H1 (cell line): ENCODE measurements around the gene ADAM30. TPM values are rescaled to one million over a fixed set of nuclear protein-coding genes. Genes with fewer than 3 reads are reported as not detected.

ENCODE experiments used
- ATF3 ChIP-seq: IDR thresholded peaks from 2 replicates; pipeline ENCODE4 v1.6.1; 2011; ENCODE audit warnings: low read depth, mild to moderate bottlenecking, low read length; ENCODE audit not compliant: insufficient read depth
- KDM1A ChIP-seq: fragments of 200-600, 300-600 bp; sonication (generic); IDR thresholded peaks from 2 replicates; pipeline ENCODE4 v1.7.1; 2016; ENCODE audit warnings: mild to moderate bottlenecking, low read length, borderline replicate concordance
- POLR2A ChIP-seq, 2 experiments: IDR thresholded peaks; 1 replicate in 1 of 2; 2 replicates in 1 of 2; pipeline ENCODE4 v1.6.1; 2011; ENCODE audit warnings: low read depth in 2 of 2, low read length in 2 of 2, mild to moderate bottlenecking in 2 of 2; ENCODE audit errors: control extremely low read depth in 1 of 2
- TAF7 ChIP-seq: optimal IDR thresholded peaks from 2 replicates; pipeline ENCODE3; 2011; ENCODE audit warnings: low read depth, mild to moderate bottlenecking, inconsistent platforms, low read length, moderate library complexity, borderline replicate concordance
- TCF12 ChIP-seq: IDR thresholded peaks from 2 replicates; pipeline ENCODE4 v1.6.1; 2011; ENCODE audit warnings: low read depth, mild to moderate bottlenecking, low read length
- YY1 ChIP-seq: IDR thresholded peaks from 2 replicates; pipeline ENCODE4 v1.6.1; 2011; ENCODE audit warnings: low read depth, mild to moderate bottlenecking, low read length
- polyA plus RNA-seq, 7 experiments: library from polyadenylated mRNA; depleted of rRNA in 3 of 7; stranded (reverse) in 5 of 7; unstranded in 2 of 7; fragments of >200 nt in 5 of 7; fragments of 200-250 nt in 2 of 7; gene quantifications; 1 replicate in 5 of 7; 2 replicates in 1 of 7; 4 replicates in 1 of 7; pipeline versions ENCODE4 v1.2.1 to v1.2.3, GENCODE V29; 2011 to 2013; ENCODE audit warnings: missing spikeins in 2 of 7, mixed read lengths in 2 of 7
- total RNA-seq: library from RNA; stranded (reverse); fragmentation: NEBNext Ultra II Directional; extraction: Animal tissue kit (Norgen Biotek cat#: 25700); gene quantifications from 2 replicates; pipeline ENCODE4 v1.2.1, GENCODE V29; 2021
- TF ChIP-seq, protein P1 (sequence below): fragments of 300-600 bp; sonication (generic); IDR thresholded peaks from 2 replicates; pipeline ENCODE4 v1.7.1; 2012; ENCODE audit warnings: low read length, moderate library complexity, mild to moderate bottlenecking, inconsistent platforms; ENCODE audit not compliant: insufficient replicate concordance

The ADAM30 gene
- total and polyA plus RNA-seq, 2 of the 8 experiments (the other 6 are each of a cell fraction or from before 2014, with no cell fraction given), result not detected

DNA sequence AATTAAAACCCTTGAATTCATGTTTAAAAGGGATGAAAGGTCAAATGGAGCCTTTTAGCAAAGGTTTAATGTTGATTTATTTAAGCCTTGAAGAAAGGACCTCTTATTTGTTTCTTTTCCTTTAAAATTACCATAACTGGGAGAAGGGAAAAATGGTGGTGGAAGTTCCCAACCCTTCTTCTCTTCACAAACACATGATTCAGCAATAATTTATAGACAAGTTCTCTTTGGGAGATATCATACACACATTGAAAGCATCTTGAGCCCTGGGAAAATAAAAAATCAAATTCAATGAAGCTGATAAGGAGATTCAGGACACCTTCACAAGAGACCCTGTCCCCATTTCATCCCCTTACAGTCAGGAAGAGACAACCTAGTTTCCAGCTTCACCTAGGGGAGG is 8.9 kb downstream of the ADAM30 start (continued):
- TF ChIP-seq, protein P1, sequence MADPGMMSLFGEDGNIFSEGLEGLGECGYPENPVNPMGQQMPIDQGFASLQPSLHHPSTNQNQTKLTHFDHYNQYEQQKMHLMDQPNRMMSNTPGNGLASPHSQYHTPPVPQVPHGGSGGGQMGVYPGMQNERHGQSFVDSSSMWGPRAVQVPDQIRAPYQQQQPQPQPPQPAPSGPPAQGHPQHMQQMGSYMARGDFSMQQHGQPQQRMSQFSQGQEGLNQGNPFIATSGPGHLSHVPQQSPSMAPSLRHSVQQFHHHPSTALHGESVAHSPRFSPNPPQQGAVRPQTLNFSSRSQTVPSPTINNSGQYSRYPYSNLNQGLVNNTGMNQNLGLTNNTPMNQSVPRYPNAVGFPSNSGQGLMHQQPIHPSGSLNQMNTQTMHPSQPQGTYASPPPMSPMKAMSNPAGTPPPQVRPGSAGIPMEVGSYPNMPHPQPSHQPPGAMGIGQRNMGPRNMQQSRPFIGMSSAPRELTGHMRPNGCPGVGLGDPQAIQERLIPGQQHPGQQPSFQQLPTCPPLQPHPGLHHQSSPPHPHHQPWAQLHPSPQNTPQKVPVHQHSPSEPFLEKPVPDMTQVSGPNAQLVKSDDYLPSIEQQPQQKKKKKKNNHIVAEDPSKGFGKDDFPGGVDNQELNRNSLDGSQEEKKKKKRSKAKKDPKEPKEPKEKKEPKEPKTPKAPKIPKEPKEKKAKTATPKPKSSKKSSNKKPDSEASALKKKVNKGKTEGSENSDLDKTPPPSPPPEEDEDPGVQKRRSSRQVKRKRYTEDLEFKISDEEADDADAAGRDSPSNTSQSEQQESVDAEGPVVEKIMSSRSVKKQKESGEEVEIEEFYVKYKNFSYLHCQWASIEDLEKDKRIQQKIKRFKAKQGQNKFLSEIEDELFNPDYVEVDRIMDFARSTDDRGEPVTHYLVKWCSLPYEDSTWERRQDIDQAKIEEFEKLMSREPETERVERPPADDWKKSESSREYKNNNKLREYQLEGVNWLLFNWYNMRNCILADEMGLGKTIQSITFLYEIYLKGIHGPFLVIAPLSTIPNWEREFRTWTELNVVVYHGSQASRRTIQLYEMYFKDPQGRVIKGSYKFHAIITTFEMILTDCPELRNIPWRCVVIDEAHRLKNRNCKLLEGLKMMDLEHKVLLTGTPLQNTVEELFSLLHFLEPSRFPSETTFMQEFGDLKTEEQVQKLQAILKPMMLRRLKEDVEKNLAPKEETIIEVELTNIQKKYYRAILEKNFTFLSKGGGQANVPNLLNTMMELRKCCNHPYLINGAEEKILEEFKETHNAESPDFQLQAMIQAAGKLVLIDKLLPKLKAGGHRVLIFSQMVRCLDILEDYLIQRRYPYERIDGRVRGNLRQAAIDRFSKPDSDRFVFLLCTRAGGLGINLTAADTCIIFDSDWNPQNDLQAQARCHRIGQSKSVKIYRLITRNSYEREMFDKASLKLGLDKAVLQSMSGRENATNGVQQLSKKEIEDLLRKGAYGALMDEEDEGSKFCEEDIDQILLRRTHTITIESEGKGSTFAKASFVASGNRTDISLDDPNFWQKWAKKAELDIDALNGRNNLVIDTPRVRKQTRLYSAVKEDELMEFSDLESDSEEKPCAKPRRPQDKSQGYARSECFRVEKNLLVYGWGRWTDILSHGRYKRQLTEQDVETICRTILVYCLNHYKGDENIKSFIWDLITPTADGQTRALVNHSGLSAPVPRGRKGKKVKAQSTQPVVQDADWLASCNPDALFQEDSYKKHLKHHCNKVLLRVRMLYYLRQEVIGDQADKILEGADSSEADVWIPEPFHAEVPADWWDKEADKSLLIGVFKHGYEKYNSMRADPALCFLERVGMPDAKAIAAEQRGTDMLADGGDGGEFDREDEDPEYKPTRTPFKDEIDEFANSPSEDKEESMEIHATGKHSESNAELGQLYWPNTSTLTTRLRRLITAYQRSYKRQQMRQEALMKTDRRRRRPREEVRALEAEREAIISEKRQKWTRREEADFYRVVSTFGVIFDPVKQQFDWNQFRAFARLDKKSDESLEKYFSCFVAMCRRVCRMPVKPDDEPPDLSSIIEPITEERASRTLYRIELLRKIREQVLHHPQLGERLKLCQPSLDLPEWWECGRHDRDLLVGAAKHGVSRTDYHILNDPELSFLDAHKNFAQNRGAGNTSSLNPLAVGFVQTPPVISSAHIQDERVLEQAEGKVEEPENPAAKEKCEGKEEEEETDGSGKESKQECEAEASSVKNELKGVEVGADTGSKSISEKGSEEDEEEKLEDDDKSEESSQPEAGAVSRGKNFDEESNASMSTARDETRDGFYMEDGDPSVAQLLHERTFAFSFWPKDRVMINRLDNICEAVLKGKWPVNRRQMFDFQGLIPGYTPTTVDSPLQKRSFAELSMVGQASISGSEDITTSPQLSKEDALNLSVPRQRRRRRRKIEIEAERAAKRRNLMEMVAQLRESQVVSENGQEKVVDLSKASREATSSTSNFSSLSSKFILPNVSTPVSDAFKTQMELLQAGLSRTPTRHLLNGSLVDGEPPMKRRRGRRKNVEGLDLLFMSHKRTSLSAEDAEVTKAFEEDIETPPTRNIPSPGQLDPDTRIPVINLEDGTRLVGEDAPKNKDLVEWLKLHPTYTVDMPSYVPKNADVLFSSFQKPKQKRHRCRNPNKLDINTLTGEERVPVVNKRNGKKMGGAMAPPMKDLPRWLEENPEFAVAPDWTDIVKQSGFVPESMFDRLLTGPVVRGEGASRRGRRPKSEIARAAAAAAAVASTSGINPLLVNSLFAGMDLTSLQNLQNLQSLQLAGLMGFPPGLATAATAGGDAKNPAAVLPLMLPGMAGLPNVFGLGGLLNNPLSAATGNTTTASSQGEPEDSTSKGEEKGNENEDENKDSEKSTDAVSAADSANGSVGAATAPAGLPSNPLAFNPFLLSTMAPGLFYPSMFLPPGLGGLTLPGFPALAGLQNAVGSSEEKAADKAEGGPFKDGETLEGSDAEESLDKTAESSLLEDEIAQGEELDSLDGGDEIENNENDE, result no peak
- TF ChIP-seq ATF3, result no peak
- no peak for TF ChIP-seq POLR2A (IDR thresholded peaks at IDR 0.05; ENCODE audit: control extremely low read depth in 1 of 2, low read depth in 2 of 2, low read length in 2 of 2)
- TF ChIP-seq TAF7, result no peak
- TF ChIP-seq TCF12, result no peak
- TF ChIP-seq KDM1A, result no peak
- TF ChIP-seq YY1, result no peak
